Femur (tissue), 1 donor: ENCODE measurements around the gene GRID2.
"Not testable (repeated sequence)": the region's sequence is repeated elsewhere in the genome, so short reads cannot be mapped to it uniquely, and the experiment has no call there.

ENCODE experiments used
- DNase-seq: peaks from one replicate; pipeline ENCODE4 v3.0.0-alpha.2; 2017

Gene GRID2

GRCh38 chr4:93348896-93349295 is 1045.1 kb downstream of the GRID2 start:
- no peak for DNase-seq

GRCh38 chr4:93351846-93352245 is 1048.1 kb downstream of the GRID2 start:
- DNase-seq = no peak

- DNase-seq = no peak
Measured at GRCh38 chr4:93355411-93355810, 1051.6 kb downstream of the GRID2 start.

- no peak for DNase-seq
Measured at GRCh38 chr4:93359586-93359985, 1055.8 kb downstream of the GRID2 start.

- not testable (repeated sequence) for DNase-seq
Measured at GRCh38 chr4:93366169-93366755, 1062.5 kb downstream of the GRID2 start.

- no peak for DNase-seq
Measured at GRCh38 chr4:93368968-93369367, 1065.2 kb downstream of the GRID2 start.

- no peak for DNase-seq
Measured at GRCh38 chr4:93370256-93370655, 1066.5 kb downstream of the GRID2 start.

- DNase-seq = no peak
Measured at GRCh38 chr4:93373893-93374860, 1070.4 kb downstream of the GRID2 start.

- DNase-seq = no peak
Measured at GRCh38 chr4:93384241-93384640, 1080.5 kb downstream of the GRID2 start.

- no peak for DNase-seq
Measured at GRCh38 chr4:93384887-93385286, 1081.1 kb downstream of the GRID2 start.

- no peak for DNase-seq
Measured at GRCh38 chr4:93394545-93395081, 1090.8 kb downstream of the GRID2 start.

- DNase-seq = no peak
Measured at GRCh38 chr4:93396272-93396671, 1092.5 kb downstream of the GRID2 start.

GRCh38 chr4:93403571-93403970 is 1099.8 kb downstream of the GRID2 start:
- no peak for DNase-seq

GRCh38 chr4:93407493-93408275 is 1103.9 kb downstream of the GRID2 start:
- DNase-seq = no peak

GRCh38 chr4:93409035-93409434 is 1105.3 kb downstream of the GRID2 start:
- DNase-seq = no peak

GRCh38 chr4:93414041-93414550 is 1110.3 kb downstream of the GRID2 start:
- no peak for DNase-seq

GRCh38 chr4:93416344-93417128 is 1112.8 kb downstream of the GRID2 start:
- no peak for DNase-seq

- DNase-seq = no peak
Measured at GRCh38 chr4:93431371-93431770, 1127.6 kb downstream of the GRID2 start.

GRCh38 chr4:93433840-93434239 is 1130.1 kb downstream of the GRID2 start:
- DNase-seq = no peak

- no peak for DNase-seq
Measured at GRCh38 chr4:93436000-93436626, 1132.3 kb downstream of the GRID2 start.

GRCh38 chr4:93437991-93438390 is 1134.2 kb downstream of the GRID2 start:
- DNase-seq = no peak

GRCh38 chr4:93444860-93445259 is 1141.1 kb downstream of the GRID2 start:
- DNase-seq = no peak
